Loucy (cell line): ENCODE results near the gene UNC79.

Experiments
- H2AFZ ChIP-seq: fragments of 200-600 bp; sonication (generic); 2 replicates; pipeline ENCODE4 v1.6.0; 2016; ENCODE audit warnings: antibody characterized with exemption, mild to moderate bottlenecking, low read length, moderate library complexity
- H3F3A ChIP-seq: fragments of 200-600 bp; 2 replicates; pipeline ENCODE4 v1.6.0; 2016; ENCODE audit warnings: antibody characterized with exemption, low read depth, mild to moderate bottlenecking
- H3K27me3 ChIP-seq: fragments of 200-600 bp; sonication (generic); 2 replicates; pipeline ENCODE4 v1.6.1; 2014; ENCODE audit warnings: low read length, mild to moderate bottlenecking; ENCODE audit not compliant: insufficient read depth, poor library complexity, severe bottlenecking
- H3K36me3 ChIP-seq: fragments of 200-600 bp; sonication (generic); 2 replicates; pipeline ENCODE4 v1.6.1; 2016; ENCODE audit warnings: low read length; ENCODE audit not compliant: insufficient read depth
- H3K4me1 ChIP-seq: fragments of 200-600 bp; sonication (generic); 2 replicates; pipeline ENCODE4 v1.5.1; 2014; ENCODE audit warnings: low read length, mild to moderate bottlenecking; ENCODE audit not compliant: insufficient read depth, poor library complexity, severe bottlenecking
- H3K4me2 ChIP-seq: fragments of 200-600 bp; sonication (generic); 2 replicates; pipeline ENCODE4 v1.6.0; 2014; ENCODE audit warnings: antibody characterized with exemption, low read length, low read depth, mild to moderate bottlenecking; ENCODE audit not compliant: poor library complexity, severe bottlenecking
- H3K4me3 ChIP-seq: fragments of 200-600 bp; sonication (generic); 2 replicates; pipeline ENCODE4 v1.5.1; 2014; ENCODE audit warnings: low read length, mild to moderate bottlenecking, mixed read lengths; ENCODE audit not compliant: poor library complexity, severe bottlenecking
- H3K79me2 ChIP-seq: fragments of 200-600 bp; sonication (generic); 2 replicates; pipeline ENCODE4 v1.6.1; 2014; ENCODE audit warnings: low read length; ENCODE audit not compliant: insufficient read depth
- H3K9ac ChIP-seq: fragments of 200-600 bp; sonication (generic); 2 replicates; pipeline ENCODE4 v1.6.0; 2014; ENCODE audit warnings: mild to moderate bottlenecking, low read depth, low read length, moderate library complexity; ENCODE audit not compliant: poor library complexity, severe bottlenecking
- H3K9me2 ChIP-seq: fragments of 200-600 bp; sonication (generic); replicated peaks from 2 replicates; pipeline ENCODE4 v1.6.1; 2016; ENCODE audit warnings: low read depth, low read length, mixed read lengths
- H3K9me3 ChIP-seq: fragments of 200-600 bp; sonication (generic); 2 replicates; pipeline ENCODE4 v1.6.1; 2014; ENCODE audit warnings: mild to moderate bottlenecking, antibody characterized with exemption, low read length, low read depth; ENCODE audit not compliant: insufficient read depth
- H4K20me1 ChIP-seq: fragments of 200-600 bp; sonication (generic); 2 replicates; pipeline ENCODE4 v1.6.0; 2014; ENCODE audit warnings: antibody characterized with exemption, low read length, mild to moderate bottlenecking; ENCODE audit not compliant: insufficient read depth, poor library complexity, severe bottlenecking
- CTCF ChIP-seq: fragments of 200-600 bp; sonication (generic); conservative IDR thresholded peaks from 2 replicates; pipeline ENCODE4 v1.5.1; 2014; ENCODE audit warnings: mild to moderate bottlenecking, antibody characterized with exemption, low read length
- EZH2phosphoT487 ChIP-seq: fragments of 200-600 bp; IDR thresholded peaks from 2 replicates; pipeline ENCODE4 v1.6.1; 2018; ENCODE audit warnings: antibody characterized with exemption, mild to moderate bottlenecking, moderate library complexity, borderline replicate concordance

The UNC79 gene

GRCh38 chr14:93733231-93733630 is 302.5 kb downstream of the UNC79 start:
- H3K4me1 ChIP-seq, result no peaks in the 10 kb centered on the region
- no peaks in the 10 kb centered on the region for H3K9me3 ChIP-seq
- no peaks in the 10 kb centered on the region for H3K36me3 ChIP-seq
- H2AFZ ChIP-seq, result no peak overlapping the region
- no peak overlapping the region for H3K4me3 ChIP-seq
- TF ChIP-seq EZH2phosphoT487 (no peak), CTCF (no peak)
- no peak overlapping the region for H3K4me2 ChIP-seq
- H3F3A ChIP-seq, result no peaks in the 10 kb centered on the region
- no peak overlapping the region for H3K9ac ChIP-seq
- no peaks in the 10 kb centered on the region for H3K9me2 ChIP-seq
- no peaks in the 10 kb centered on the region for H3K27me3 ChIP-seq
- no peaks in the 10 kb centered on the region for H3K79me2 ChIP-seq
- no peaks in the 10 kb centered on the region for H4K20me1 ChIP-seq

DNA sequence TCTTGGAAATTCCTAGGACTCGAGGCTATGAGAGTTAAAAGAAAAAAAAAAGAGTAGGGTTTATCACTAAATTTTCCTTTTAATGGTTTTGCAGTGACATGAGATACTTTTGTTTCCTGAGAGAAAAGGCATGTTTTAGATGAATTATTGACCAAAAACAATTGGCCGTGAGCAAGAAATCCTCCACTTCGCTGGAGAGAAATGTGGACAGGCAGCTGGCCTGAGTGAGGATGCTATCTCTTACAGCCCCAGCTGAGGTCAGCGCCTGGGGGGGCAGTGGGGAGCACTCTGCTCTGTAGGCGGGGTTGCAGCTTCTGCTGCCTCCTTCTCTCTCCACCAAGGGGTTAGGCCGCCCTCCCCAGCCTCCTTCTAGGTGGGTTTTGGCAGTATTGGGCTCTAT is 302.9 kb downstream of the UNC79 start:
- Histone ChIP-seq H3K4me1 (no peaks in the 10 kb centered on the region), H3K9me3 (no peaks in the 10 kb centered on the region), H4K20me1 (no peaks in the 10 kb centered on the region), H3K9me2 (no peaks in the 10 kb centered on the region), H3K79me2 (no peaks in the 10 kb centered on the region), H3F3A (no peaks in the 10 kb centered on the region), H3K4me3 (no peak overlapping the region), H2AFZ (no peak overlapping the region), H3K9ac (no peak overlapping the region), H3K4me2 (no peak overlapping the region), H3K36me3 (no peaks in the 10 kb centered on the region), H3K27me3 (no peaks in the 10 kb centered on the region)
- TF ChIP-seq EZH2phosphoT487 (no peak), CTCF (no peak)

GRCh38 chr14:93734086-93734822 is 303.5 kb downstream of the UNC79 start:
- Histone ChIP-seq H3F3A (no peaks in the 10 kb centered on the region), H3K9ac (no peak overlapping the region), H4K20me1 (no peaks in the 10 kb centered on the region), H3K4me1 (no peaks in the 10 kb centered on the region), H2AFZ (no peak overlapping the region), H3K9me2 (no peaks in the 10 kb centered on the region), H3K27me3 (no peaks in the 10 kb centered on the region), H3K9me3 (no peaks in the 10 kb centered on the region), H3K4me2 (no peak overlapping the region), H3K36me3 (no peaks in the 10 kb centered on the region), H3K79me2 (no peaks in the 10 kb centered on the region), H3K4me3 (no peak overlapping the region)
- TF ChIP-seq CTCF (no peak), EZH2phosphoT487 (no peak)
